Measurements from ENCODE around the gene ADCY7.
A peak's percentile ranks its signal among the peaks of the same experiment; 100 is the strongest.

ADCY7 gene

GRCh38 chr16:50247906-50248608 is 18.3 kb upstream of the ADCY7 start:
- no peak for DNase-seq (ENCODE audit: low read depth, low spot score)

GRCh38 chr16:50248845-50249244 is 17.5 kb upstream of the ADCY7 start:
- H3K27ac ChIP-seq, result no peak overlapping the region
- DNase-seq (ENCODE audit: low read depth, low spot score), result no peak

More at GRCh38 chr16:50247906-50248608, 18.3 kb upstream of the ADCY7 start:
- no peak overlapping the region for H3K27ac ChIP-seq

GRCh38 chr16:50251375-50252081 is 14.8 kb upstream of the ADCY7 start:
- DNase-seq (ENCODE audit: low read depth, low spot score), result no peak
- no peak overlapping the region for H3K27ac ChIP-seq

GRCh38 chr16:50252082-50252611 is 14.2 kb upstream of the ADCY7 start:
- no peak for DNase-seq (ENCODE audit: low read depth, low spot score)
- H3K27ac ChIP-seq, result no peak overlapping the region

GRCh38 chr16:50252874-50253513 is 13.4 kb upstream of the ADCY7 start:
- H3K27ac ChIP-seq, result no peak overlapping the region

GRCh38 chr16:50253514-50253910 is 12.8 kb upstream of the ADCY7 start:
- DNase-seq (ENCODE audit: low read depth, low spot score), result no peak
- H3K27ac ChIP-seq, result no peak overlapping the region

More at GRCh38 chr16:50252874-50253513, 13.4 kb upstream of the ADCY7 start:
- no peak for DNase-seq (ENCODE audit: low read depth, low spot score)

- H3K27ac ChIP-seq, result no peak overlapping the region
- no peak for DNase-seq (ENCODE audit: low read depth, low spot score)
Measured at GRCh38 chr16:50254072-50254471, 12.3 kb upstream of the ADCY7 start.

GRCh38 chr16:50255538-50255937 is 10.8 kb upstream of the ADCY7 start:
- DNase-seq (ENCODE audit: low read depth, low spot score), result no peak
- no peak overlapping the region for H3K27ac ChIP-seq

- no peak for DNase-seq (ENCODE audit: low read depth, low spot score)
- no peak overlapping the region for H3K27ac ChIP-seq
Measured at GRCh38 chr16:50256604-50257003, 9.7 kb upstream of the ADCY7 start.

GRCh38 chr16:50257876-50258275 is 8.5 kb upstream of the ADCY7 start:
- no peak for DNase-seq (ENCODE audit: low read depth, low spot score)
- H3K27ac ChIP-seq, result no peak overlapping the region

- H3K27ac ChIP-seq, result no peak overlapping the region
- DNase-seq (ENCODE audit: low read depth, low spot score), result no peak
Measured at GRCh38 chr16:50259334-50260205, 6.8 kb upstream of the ADCY7 start.

GRCh38 chr16:50260206-50261159 is 5.9 kb upstream of the ADCY7 start:
- no peak overlapping the region for H3K27ac ChIP-seq
- no peak for DNase-seq (ENCODE audit: low read depth, low spot score)

GRCh38 chr16:50261160-50261706 is 5.1 kb upstream of the ADCY7 start:
- H3K27ac ChIP-seq, result no peak overlapping the region
- DNase-seq (ENCODE audit: low read depth, low spot score), result no peak

GRCh38 chr16:50261707-50262235 is 4.6 kb upstream of the ADCY7 start:
- no peak for DNase-seq (ENCODE audit: low read depth, low spot score)
- no peak overlapping the region for H3K27ac ChIP-seq

GRCh38 chr16:50263060-50263909 is 3.1 kb upstream of the ADCY7 start:
- no peak for DNase-seq (ENCODE audit: low read depth, low spot score)
- H3K27ac ChIP-seq, result peak overlapping the region; percentile 35

- peak overlapping the region; percentile 35 for H3K27ac ChIP-seq
Measured at GRCh38 chr16:50263940-50264929, 2.1 kb upstream of the ADCY7 start.

More at GRCh38 chr16:50263940-50264929, 2.1 kb upstream of the ADCY7 start:
- no peak for DNase-seq (ENCODE audit: low read depth, low spot score)
